NT2/D1 (cell line): ENCODE results near the gene NPL.

Source experiments
- SUZ12 ChIP-seq: IDR thresholded peaks from 2 replicates; pipeline ENCODE4 v1.6.1; 2011; ENCODE audit not compliant: insufficient read length, insufficient read depth; ENCODE audit errors: extremely low read depth
- ZNF274 ChIP-seq: IDR thresholded peaks from 2 replicates; pipeline ENCODE4 v1.6.1; 2011; ENCODE audit warnings: mild to moderate bottlenecking, low read depth, low read length

DNA sequence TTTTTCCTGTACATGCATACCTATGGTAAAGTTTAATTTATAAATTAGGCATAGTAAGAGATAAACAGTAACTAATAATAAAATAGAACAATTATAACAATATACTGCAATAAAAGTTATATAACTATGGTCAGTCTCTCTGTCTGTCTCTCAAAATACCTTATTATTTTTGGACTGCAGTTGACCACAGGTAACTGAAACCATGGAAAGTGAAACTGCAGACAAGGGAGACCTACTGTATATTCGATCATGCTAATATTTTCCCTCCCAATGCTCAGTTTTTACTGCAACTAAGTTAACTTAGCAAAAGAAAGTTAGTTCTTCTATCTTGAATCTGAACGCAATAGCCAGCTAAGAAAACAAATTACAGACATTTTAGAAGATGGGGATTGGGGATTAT is 37.3 kb downstream of the NPL start:
- TF ChIP-seq SUZ12 (no peak), ZNF274 (no peak)
